ENCODE data around the gene NAPEPLD.

DNA sequence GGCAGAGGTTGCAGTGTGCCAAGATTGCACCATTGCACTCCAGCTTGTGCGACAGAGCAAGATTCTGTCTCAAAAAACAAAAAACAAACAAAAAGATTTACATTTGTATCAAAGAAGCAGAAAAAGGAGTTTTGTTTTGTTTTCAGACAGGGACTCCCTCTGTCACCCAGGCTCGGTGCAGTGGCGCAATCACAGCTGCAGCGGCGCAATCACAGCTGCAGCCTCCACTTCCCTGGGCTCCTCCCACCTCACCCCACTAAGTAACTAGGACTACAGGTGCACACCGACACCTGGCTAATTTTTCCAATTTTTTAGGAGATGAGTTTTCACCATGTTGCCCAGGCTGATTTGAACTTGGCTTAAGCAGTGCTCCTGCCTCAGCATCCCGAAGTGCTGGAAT, 72.1 kb downstream of the NAPEPLD start:
- TF ChIP-seq POLR2AphosphoS5 (IDR thresholded peaks at IDR 0.05) (no peak), POLR2A (IDR thresholded peaks at IDR 0.05) (no peak)
- TF ChIP-seq, protein P1, sequence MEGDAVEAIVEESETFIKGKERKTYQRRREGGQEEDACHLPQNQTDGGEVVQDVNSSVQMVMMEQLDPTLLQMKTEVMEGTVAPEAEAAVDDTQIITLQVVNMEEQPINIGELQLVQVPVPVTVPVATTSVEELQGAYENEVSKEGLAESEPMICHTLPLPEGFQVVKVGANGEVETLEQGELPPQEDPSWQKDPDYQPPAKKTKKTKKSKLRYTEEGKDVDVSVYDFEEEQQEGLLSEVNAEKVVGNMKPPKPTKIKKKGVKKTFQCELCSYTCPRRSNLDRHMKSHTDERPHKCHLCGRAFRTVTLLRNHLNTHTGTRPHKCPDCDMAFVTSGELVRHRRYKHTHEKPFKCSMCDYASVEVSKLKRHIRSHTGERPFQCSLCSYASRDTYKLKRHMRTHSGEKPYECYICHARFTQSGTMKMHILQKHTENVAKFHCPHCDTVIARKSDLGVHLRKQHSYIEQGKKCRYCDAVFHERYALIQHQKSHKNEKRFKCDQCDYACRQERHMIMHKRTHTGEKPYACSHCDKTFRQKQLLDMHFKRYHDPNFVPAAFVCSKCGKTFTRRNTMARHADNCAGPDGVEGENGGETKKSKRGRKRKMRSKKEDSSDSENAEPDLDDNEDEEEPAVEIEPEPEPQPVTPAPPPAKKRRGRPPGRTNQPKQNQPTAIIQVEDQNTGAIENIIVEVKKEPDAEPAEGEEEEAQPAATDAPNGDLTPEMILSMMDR (IDR thresholded peaks at IDR 0.05): no peak
